Calu3 (cell line): ENCODE measurements around the gene OR52E5. TPM values are rescaled to one million over a fixed set of nuclear protein-coding genes. Genes with fewer than 3 reads are reported as not detected.

ENCODE experiments used
- BruUV-seq: library from RNA; stranded (reverse); fragments of 400-500 nt; replicated peaks from 2 replicates; lab custom pipeline; 2021; lab: Mats Ljungman, UMichigan
- CTCF ChIA-PET: fragments of 300-600 bp; sonication (Branson Sonifier 250); formaldehyde crosslinking; loops from one replicate; lab custom pipeline; 2022; ENCODE audit warnings: antibody characterized with exemption; lab: Charles Lee
- DNase-seq: peaks from one replicate; pipeline ENCODE4 v3.0.0; 2022
- H3K27ac Mint-ChIP-seq: one replicate; pipeline ENCODE4 v1.8.0; 2022; ENCODE audit warnings: mixed read lengths; ENCODE audit not compliant: unreplicated experiment
- H3K27me3 Mint-ChIP-seq: one replicate; pipeline ENCODE4 v1.8.0; 2022; ENCODE audit warnings: mixed read lengths; ENCODE audit not compliant: unreplicated experiment
- H3K36me3 Mint-ChIP-seq: one replicate; pipeline ENCODE4 v1.8.0; 2022; ENCODE audit warnings: mild to moderate bottlenecking, moderate library complexity, mixed read lengths; ENCODE audit not compliant: insufficient read depth, unreplicated experiment
- H3K4me1 Mint-ChIP-seq: one replicate; pipeline ENCODE4 v1.8.0; 2022; ENCODE audit warnings: mild to moderate bottlenecking, low read depth, mixed read lengths; ENCODE audit not compliant: unreplicated experiment
- H3K4me3 Mint-ChIP-seq: one replicate; pipeline ENCODE4 v1.8.0; 2022; ENCODE audit warnings: mild to moderate bottlenecking, low read depth, moderate library complexity, mixed read lengths; ENCODE audit not compliant: unreplicated experiment
- H3K9me3 Mint-ChIP-seq: one replicate; pipeline ENCODE4 v1.8.0; 2022; ENCODE audit warnings: low read depth, mixed read lengths; ENCODE audit not compliant: unreplicated experiment
- intact Hi-C: fragments of 100-400 bp; cut with micrococcal nuclease; formaldehyde crosslinking; loops from one replicate; pipeline ENCODE4 v1.10.0; 2022; ENCODE audit not compliant: unreplicated experiment
- total RNA-seq: library from RNA; stranded (reverse); gene quantifications from 2 replicates; pipeline ENCODE4 v1.2.3, GENCODE V29; 2022
- TF ChIP-seq, protein P1 (sequence below): fragments of 200-600 bp; IDR thresholded peaks from one replicate; pipeline ENCODE4 v1.8.0; 2022; ENCODE audit warnings: antibody characterized with exemption; ENCODE audit not compliant: unreplicated experiment

The OR52E5 gene
- total RNA-seq, 1 experiment from 2014 or later = not detected

DNA sequence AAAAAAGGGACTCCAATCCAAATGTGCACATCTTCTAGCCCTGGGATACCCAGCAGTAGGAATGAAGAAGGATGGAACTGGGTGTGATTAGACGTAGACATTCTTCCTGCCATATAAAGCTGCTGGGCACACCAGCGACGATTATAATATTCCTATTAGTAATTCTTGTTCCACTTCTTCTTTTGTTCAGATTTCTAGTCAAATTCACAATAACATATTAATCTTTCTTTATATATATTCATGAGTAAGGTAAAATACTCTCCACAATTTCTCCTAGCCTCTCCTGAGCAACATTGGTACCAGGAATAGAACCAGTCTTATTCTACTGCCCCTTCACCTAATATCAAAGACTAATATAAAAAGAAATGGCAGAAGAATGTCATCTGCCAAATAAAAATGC, 35.4 kb upstream of the OR52E5 start, which contains the start of gene OR52E8:
OR52E8 (minus strand) TSS at position 101 of the 400 bp plus-strand sequence; CDS start at position 101, 0 bp downstream.
- CTCF ChIA-PET = no interaction called here
- intact Hi-C loops = no loop called here
- TF ChIP-seq, protein P1, sequence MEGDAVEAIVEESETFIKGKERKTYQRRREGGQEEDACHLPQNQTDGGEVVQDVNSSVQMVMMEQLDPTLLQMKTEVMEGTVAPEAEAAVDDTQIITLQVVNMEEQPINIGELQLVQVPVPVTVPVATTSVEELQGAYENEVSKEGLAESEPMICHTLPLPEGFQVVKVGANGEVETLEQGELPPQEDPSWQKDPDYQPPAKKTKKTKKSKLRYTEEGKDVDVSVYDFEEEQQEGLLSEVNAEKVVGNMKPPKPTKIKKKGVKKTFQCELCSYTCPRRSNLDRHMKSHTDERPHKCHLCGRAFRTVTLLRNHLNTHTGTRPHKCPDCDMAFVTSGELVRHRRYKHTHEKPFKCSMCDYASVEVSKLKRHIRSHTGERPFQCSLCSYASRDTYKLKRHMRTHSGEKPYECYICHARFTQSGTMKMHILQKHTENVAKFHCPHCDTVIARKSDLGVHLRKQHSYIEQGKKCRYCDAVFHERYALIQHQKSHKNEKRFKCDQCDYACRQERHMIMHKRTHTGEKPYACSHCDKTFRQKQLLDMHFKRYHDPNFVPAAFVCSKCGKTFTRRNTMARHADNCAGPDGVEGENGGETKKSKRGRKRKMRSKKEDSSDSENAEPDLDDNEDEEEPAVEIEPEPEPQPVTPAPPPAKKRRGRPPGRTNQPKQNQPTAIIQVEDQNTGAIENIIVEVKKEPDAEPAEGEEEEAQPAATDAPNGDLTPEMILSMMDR = no peak
- Mint-ChIP-seq H3K36me3 (no peaks in the 10 kb centered on the region), H3K27me3 (no peaks in the 10 kb centered on the region), H3K4me1 (no peaks in the 10 kb centered on the region), H3K27ac (no peak within 1 kb of the TSS), H3K4me3 (no peak within 1 kb of the TSS), H3K9me3 (peaks cover 13% of the 10 kb centered on the region)
- no peak for DNase-seq
- no TSS peak for BruUV-seq

DNA sequence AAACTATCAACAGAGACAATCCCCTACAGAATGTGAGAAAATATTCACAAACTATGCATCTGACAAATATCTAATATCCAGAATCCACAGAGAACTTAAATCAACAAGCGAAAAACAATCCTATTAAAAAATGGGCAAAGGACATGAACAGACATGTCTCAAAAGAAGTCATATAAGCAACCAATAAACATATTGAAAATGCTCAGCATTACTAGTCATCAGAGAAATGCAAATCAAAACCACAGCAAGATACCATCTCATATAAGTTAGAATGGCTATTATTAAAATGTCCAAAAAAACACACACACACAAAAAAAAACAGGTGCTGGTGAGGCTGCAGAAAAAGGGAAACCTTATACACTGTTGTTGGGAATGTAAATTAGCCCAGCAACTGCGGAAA, 27.2 kb upstream of the OR52E5 start:
- CTCF ChIA-PET = no interaction called here
- H3K27ac Mint-ChIP-seq = no peak overlapping the region
- no peak overlapping the region for H3K4me3 Mint-ChIP-seq
- BruUV-seq = no TSS peak
- peaks cover 2% of the 10 kb centered on the region for H3K9me3 Mint-ChIP-seq
- H3K4me1 Mint-ChIP-seq = no peaks in the 10 kb centered on the region
- TF ChIP-seq, protein P1 = no peak
- no peaks in the 10 kb centered on the region for H3K27me3 Mint-ChIP-seq
- intact Hi-C loops = no loop called here
- H3K36me3 Mint-ChIP-seq = no peaks in the 10 kb centered on the region
- DNase-seq = no peak

GRCh38 chr11:5878564-5878963, 14.4 kb upstream of the OR52E5 start:
- CTCF ChIA-PET = no interaction called here
- no peak for DNase-seq
- H3K4me3 Mint-ChIP-seq = no peak overlapping the region
- peaks cover 19% of the 10 kb centered on the region for H3K27me3 Mint-ChIP-seq
- no peaks in the 10 kb centered on the region for H3K36me3 Mint-ChIP-seq
- H3K9me3 Mint-ChIP-seq = peaks cover 8% of the 10 kb centered on the region
- no peak overlapping the region for H3K27ac Mint-ChIP-seq
- intact Hi-C loops = no loop called here
- no peaks in the 10 kb centered on the region for H3K4me1 Mint-ChIP-seq
- TF ChIP-seq, protein P1 = no peak
- no TSS peak for BruUV-seq

DNA sequence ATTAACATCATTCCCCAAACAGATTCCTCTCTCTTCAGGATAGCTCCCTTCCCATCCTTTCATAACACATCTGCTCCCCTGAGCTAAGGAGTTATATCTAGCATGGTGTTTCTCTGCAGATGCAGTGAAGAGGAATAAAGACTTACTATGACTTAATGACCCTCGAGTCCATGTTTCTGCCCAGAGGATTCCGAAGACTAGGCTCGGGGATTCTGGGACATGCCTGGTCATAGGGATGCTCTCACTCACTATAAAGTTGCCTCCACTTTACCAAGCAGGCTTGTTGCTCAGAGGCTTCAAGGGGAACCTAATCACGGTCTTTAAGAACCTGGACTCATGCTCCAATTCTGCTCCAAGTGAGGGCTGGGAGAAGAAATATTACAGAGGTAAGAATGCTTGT, 12.7 kb upstream of the OR52E5 start, which contains the start of gene OR52E4:
OR52E4 (plus strand) TSS at position 301 of the 400 bp plus-strand sequence. CDS start 3,664 bp downstream, outside the sequence.
- Mint-ChIP-seq H3K4me1 (no peaks in the 10 kb centered on the region), H3K9me3 (no peaks in the 10 kb centered on the region), H3K27me3 (peaks cover 19% of the 10 kb centered on the region), H3K27ac (no peak within 1 kb of the TSS), H3K36me3 (no peaks in the 10 kb centered on the region), H3K4me3 (no peak within 1 kb of the TSS)
- CTCF ChIA-PET = no interaction called here
- no peak for DNase-seq
- intact Hi-C loops = no loop called here
- BruUV-seq = no TSS peak
- TF ChIP-seq, protein P1 = no peak
